ENCODE results near the gene NCOA3.
"Not testable (repeated sequence)": the region's sequence is repeated elsewhere in the genome, so short reads cannot be mapped to it uniquely, and the experiment has no call there.

Gene NCOA3

DNA sequence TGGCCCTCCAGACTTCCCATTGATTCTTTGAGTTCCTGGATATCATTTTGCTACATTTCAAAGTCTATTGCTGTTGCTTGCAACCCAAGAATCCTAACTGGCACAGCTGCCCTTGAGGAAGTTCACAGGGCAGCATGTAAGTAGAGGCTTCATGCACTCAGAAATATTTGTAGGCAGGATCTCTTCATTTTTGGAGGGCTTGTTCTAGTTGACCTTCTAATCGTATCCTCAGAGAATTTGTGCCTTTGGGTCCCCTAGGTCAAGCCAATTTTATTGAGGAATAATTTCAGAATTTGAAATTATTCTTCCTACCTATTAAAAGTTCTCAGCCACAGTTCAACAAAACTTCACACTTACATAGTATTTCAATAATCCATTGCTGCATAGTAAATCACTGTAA lies 5.6 kb upstream of the NCOA3 start:
- Histone ChIP-seq H3K27me3 (ENCODE audit: control insufficient read depth, insufficient read depth, low read length) (no peaks in the 10 kb centered on the region), H3K4me1 (ENCODE audit: control insufficient read depth, insufficient read depth, low read length) (peaks cover 34% of the 10 kb centered on the region), H3K4me3 (ENCODE audit: low read length) (no peak overlapping the region), H3K36me3 (ENCODE audit: control insufficient read depth, insufficient read depth, low read length) (no peaks in the 10 kb centered on the region), H3K9me3 (ENCODE audit: control insufficient read depth, low read length) (no peaks in the 10 kb centered on the region), H3K9ac (ENCODE audit: low read length) (no peak overlapping the region)

DNA sequence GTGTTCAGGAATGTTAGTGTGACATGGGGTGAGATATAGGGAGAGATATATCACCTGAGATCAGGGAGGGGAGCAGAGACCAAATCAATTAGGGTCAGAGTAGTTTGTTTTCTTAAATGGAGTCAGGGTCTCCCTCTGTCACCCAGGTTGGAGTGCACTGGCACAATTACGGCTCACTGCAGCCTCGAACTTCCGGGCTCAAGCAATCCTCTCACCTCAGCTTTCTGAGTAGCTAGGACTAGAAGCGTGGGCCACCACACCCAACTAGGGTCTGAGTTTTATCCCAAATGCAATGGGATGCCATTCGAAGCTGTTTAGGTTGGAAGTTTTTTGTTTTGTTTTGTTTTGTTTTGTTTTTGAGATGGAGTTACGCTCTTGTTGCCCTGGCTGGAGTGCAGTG lies 3.1 kb upstream of the NCOA3 start:
- H3K4me1 ChIP-seq (ENCODE audit: control insufficient read depth, insufficient read depth, low read length) = peaks cover 30% of the 10 kb centered on the region
- no peaks in the 10 kb centered on the region for H3K9me3 ChIP-seq (ENCODE audit: control insufficient read depth, low read length)
- H3K4me3 ChIP-seq (ENCODE audit: low read length) = no peak overlapping the region
- H3K27me3 ChIP-seq (ENCODE audit: control insufficient read depth, insufficient read depth, low read length) = no peaks in the 10 kb centered on the region
- no peaks in the 10 kb centered on the region for H3K36me3 ChIP-seq (ENCODE audit: control insufficient read depth, insufficient read depth, low read length)
- H3K9ac ChIP-seq (ENCODE audit: low read length) = no peak overlapping the region

DNA sequence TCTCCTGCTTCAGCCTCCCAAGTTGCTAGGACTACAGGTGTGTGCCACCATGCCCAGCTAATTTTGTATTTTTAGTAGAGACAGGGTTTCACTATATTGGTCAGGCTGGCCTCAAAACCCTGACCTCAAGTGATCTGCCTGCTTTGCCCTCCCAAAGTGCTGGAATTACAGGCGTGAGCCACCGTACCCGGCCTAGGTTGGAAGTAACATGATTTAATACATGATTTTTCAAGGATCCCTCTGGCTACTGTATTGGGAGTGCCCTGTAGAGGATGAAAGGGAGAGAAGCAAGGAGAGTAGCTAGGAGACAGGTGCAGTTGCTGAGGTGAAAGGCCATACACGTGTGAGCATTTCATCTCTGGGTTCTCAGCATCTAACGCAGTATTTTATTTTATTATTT lies 2.6 kb upstream of the NCOA3 start:
- H3K9ac ChIP-seq (ENCODE audit: low read length) = no peak overlapping the region
- H3K9me3 ChIP-seq (ENCODE audit: control insufficient read depth, low read length) = no peaks in the 10 kb centered on the region
- H3K4me3 ChIP-seq (ENCODE audit: low read length) = no peak overlapping the region
- H3K27me3 ChIP-seq (ENCODE audit: control insufficient read depth, insufficient read depth, low read length) = no peaks in the 10 kb centered on the region
- peaks cover 30% of the 10 kb centered on the region for H3K4me1 ChIP-seq (ENCODE audit: control insufficient read depth, insufficient read depth, low read length)
- no peaks in the 10 kb centered on the region for H3K36me3 ChIP-seq (ENCODE audit: control insufficient read depth, insufficient read depth, low read length)

DNA sequence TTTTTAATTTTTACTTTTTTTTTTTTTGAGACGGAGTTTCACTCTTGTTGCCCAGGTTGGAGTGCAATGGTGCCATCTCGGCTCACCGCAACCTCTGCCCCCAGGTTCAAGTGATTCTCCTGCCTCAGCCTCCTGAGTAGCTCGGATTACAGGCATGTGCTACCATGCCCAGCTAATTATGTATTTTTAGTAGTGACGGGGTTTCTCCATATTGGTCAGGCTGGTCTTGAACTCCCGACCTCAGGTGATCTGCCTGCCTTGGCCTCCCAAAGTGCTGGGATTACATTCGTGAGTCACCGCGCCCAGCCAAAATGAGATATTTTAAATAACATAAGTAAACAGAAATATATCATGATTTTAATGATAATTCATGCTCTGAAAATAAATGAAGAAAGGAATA lies 1.6 kb upstream of the NCOA3 start:
- H3K4me3 ChIP-seq (ENCODE audit: low read length); H3K36me3 ChIP-seq (ENCODE audit: control insufficient read depth, insufficient read depth, low read length); H3K9ac ChIP-seq (ENCODE audit: low read length); H3K27me3 ChIP-seq (ENCODE audit: control insufficient read depth, insufficient read depth, low read length); H3K9me3 ChIP-seq (ENCODE audit: control insufficient read depth, low read length): not testable (repeated sequence)
- peaks cover 26% of the 10 kb centered on the region for H3K4me1 ChIP-seq (ENCODE audit: control insufficient read depth, insufficient read depth, low read length)

DNA sequence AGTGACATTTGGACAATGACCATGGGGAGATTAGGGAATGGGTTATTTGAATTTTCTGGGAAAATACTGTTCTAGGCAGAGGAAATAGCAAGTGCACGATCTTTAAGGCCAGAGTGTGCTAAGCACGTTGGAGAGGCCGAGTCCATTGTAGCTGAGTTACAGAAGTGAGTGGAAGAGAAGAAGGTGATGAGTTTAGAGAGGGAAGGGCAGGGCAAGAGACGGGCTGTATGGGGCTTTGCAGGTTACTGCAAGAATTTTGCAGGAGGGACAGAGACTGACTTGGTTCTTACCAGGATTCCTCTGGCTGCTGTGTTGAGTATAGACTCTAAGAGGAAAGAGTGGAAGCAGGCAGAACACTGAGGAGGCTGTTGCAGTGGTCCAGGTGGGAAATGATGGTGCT lies 1.1 kb upstream of the NCOA3 start:
- Histone ChIP-seq H3K27me3 (ENCODE audit: control insufficient read depth, insufficient read depth, low read length) (no peaks in the 10 kb centered on the region), H3K9ac (ENCODE audit: low read length) (no peak overlapping the region), H3K9me3 (ENCODE audit: control insufficient read depth, low read length) (no peaks in the 10 kb centered on the region), H3K36me3 (ENCODE audit: control insufficient read depth, insufficient read depth, low read length) (no peaks in the 10 kb centered on the region), H3K4me3 (ENCODE audit: low read length) (no peak overlapping the region), H3K4me1 (ENCODE audit: control insufficient read depth, insufficient read depth, low read length) (peaks cover 26% of the 10 kb centered on the region)

DNA sequence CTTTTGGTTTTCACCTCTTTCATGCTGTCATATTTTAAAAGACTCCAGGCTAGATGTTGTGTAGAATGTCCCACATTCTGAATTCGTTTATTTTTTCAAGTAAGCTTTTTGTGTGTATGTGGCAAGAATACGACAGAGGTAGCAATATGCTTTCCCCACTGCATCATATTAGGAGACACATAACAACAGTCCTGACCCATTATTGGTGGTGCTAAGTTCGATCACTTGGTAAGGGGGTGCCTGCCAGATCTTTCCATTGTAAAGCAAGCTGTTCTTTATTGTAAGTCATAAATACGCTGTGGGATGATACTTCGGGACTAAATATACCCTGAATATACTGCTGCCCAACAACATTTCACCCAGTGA lies 588 bp upstream of the NCOA3 start:
- no peaks in the 10 kb centered on the region for H3K9me3 ChIP-seq (ENCODE audit: control insufficient read depth, low read length)
- H3K4me1 ChIP-seq (ENCODE audit: control insufficient read depth, insufficient read depth, low read length) = peaks cover 26% of the 10 kb centered on the region
- H3K27me3 ChIP-seq (ENCODE audit: control insufficient read depth, insufficient read depth, low read length) = no peaks in the 10 kb centered on the region
- H3K36me3 ChIP-seq (ENCODE audit: control insufficient read depth, insufficient read depth, low read length) = no peaks in the 10 kb centered on the region
- H3K9ac ChIP-seq (ENCODE audit: low read length) = peak overlapping the region; percentile 95
- H3K4me3 ChIP-seq (ENCODE audit: low read length) = peak overlapping the region; percentile 42

DNA sequence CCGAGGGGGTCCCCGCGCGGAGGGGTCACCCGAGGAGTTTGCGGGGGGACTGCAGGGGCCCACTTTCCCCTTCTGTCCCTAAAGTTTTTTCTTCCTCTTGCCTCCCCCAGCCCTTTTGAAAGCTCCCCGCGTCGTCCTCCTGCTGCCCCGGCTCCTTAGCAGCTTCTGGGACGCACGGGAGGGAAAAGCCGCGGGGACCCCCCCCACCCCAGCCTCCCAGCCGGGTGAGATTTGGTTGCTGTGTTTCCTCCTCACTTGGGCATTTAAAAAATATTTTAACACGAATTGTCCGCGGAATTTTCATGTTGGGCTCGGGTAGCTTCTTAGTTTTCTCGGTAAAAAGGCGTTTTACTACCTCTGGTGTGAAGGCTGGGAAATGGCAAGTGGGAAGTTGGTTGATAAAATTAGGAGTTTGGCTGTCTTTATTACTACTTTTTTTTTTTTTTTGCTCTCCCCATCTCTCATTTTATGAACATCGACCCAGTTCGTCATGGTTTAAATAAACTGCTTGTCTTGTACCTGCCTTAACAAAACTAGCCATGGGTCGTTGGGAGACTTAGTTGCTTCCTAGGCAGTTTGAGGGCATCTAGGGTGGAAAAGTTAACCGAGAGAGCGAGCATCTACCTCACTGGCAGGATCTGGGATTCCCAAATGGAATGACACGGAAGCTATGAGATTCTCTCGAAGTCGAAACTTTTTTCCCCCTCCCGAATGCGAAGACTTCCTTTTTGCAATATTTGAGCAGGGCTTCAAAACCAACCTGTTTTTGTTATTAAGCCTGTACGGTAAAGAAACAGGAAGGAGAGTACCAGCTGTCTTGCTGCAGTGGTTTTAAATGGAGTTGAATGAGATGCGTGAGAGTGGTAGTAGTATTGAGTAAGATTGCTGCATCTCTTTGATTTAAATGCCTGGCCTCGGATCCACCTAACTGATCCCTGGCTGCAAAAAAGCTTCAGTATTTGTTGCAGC lies 868 bp downstream of the NCOA3 start:
- Histone ChIP-seq H3K9ac (ENCODE audit: low read length) (peak overlapping the region; percentile 95), H3K4me1 (ENCODE audit: control insufficient read depth, insufficient read depth, low read length) (peaks cover 21% of the 10 kb centered on the region), H3K36me3 (ENCODE audit: control insufficient read depth, insufficient read depth, low read length) (no peaks in the 10 kb centered on the region), H3K9me3 (ENCODE audit: control insufficient read depth, low read length) (no peaks in the 10 kb centered on the region), H3K4me3 (ENCODE audit: low read length) (peak overlapping the region; percentile 26), H3K27me3 (ENCODE audit: control insufficient read depth, insufficient read depth, low read length) (no peaks in the 10 kb centered on the region)

DNA sequence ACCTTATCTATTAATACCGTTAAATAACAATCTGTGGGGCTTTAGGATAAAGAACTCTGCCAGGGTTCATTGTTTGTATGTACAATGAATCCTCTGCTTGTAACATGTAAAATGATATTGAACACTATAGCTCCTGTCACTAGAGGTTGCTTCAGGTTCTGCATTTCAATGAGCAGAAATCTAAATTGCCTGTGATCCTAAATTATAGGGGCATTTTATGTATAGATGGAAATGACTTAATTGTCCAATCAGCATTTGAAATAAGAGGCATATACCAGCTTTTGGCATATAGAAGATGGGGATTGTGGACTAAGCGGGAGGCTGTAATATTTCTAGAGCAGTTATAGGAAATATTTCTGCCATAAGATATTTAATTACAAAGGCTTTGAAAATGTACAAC lies 2.0 kb downstream of the NCOA3 start:
- Histone ChIP-seq H3K4me1 (ENCODE audit: control insufficient read depth, insufficient read depth, low read length) (peaks cover 11% of the 10 kb centered on the region), H3K36me3 (ENCODE audit: control insufficient read depth, insufficient read depth, low read length) (no peaks in the 10 kb centered on the region), H3K9ac (ENCODE audit: low read length) (no peak overlapping the region), H3K27me3 (ENCODE audit: control insufficient read depth, insufficient read depth, low read length) (no peaks in the 10 kb centered on the region), H3K9me3 (ENCODE audit: control insufficient read depth, low read length) (no peaks in the 10 kb centered on the region), H3K4me3 (ENCODE audit: low read length) (no peak overlapping the region)

DNA sequence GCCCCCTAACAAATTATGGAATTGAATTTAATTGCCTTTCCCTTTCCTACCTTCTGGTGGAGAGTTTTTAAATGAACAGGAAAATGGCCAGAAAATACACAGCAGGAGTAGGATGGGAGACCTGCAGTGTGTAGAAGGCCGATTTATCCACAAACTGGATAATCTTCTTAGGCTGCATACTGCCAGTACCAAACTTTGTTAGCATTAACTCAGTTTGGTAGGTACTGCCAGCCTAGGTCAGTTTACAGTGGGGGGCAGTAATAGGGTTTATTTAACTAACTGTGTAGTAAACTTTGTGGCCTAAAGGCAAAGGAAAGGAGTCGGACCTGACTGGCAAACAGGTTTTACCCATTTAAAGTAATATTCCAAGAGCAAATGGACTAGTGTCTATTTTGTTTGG lies 4.6 kb downstream of the NCOA3 start:
- H3K4me3 ChIP-seq (ENCODE audit: low read length) = no peak overlapping the region
- H3K4me1 ChIP-seq (ENCODE audit: control insufficient read depth, insufficient read depth, low read length) = peaks cover 6% of the 10 kb centered on the region
- H3K27me3 ChIP-seq (ENCODE audit: control insufficient read depth, insufficient read depth, low read length) = no peaks in the 10 kb centered on the region
- no peaks in the 10 kb centered on the region for H3K36me3 ChIP-seq (ENCODE audit: control insufficient read depth, insufficient read depth, low read length)
- H3K9ac ChIP-seq (ENCODE audit: low read length) = no peak overlapping the region
- H3K9me3 ChIP-seq (ENCODE audit: control insufficient read depth, low read length) = no peaks in the 10 kb centered on the region

DNA sequence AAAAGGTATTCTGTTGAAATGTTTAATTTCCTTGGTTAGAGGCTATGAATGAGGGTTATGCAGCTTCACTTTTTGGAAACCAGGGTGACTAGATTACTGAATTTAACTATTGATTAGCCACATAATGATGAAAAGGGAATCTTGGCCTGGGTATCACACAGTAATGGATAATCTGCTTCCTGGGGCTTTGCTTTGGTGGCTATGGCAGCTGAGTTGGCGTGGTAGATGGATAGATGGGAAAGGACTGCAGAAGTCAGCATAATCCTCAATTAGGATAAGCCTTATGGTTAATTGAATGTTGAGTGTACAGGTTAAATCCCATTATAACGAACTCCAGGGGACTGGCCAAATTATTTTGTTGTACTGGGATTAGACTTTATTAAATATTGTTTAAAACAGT lies 5.2 kb downstream of the NCOA3 start:
- peaks cover 5% of the 10 kb centered on the region for H3K4me1 ChIP-seq (ENCODE audit: control insufficient read depth, insufficient read depth, low read length)
- no peak overlapping the region for H3K4me3 ChIP-seq (ENCODE audit: low read length)
- H3K9me3 ChIP-seq (ENCODE audit: control insufficient read depth, low read length) = no peaks in the 10 kb centered on the region
- H3K36me3 ChIP-seq (ENCODE audit: control insufficient read depth, insufficient read depth, low read length) = no peaks in the 10 kb centered on the region
- no peaks in the 10 kb centered on the region for H3K27me3 ChIP-seq (ENCODE audit: control insufficient read depth, insufficient read depth, low read length)
- H3K9ac ChIP-seq (ENCODE audit: low read length) = no peak overlapping the region

DNA sequence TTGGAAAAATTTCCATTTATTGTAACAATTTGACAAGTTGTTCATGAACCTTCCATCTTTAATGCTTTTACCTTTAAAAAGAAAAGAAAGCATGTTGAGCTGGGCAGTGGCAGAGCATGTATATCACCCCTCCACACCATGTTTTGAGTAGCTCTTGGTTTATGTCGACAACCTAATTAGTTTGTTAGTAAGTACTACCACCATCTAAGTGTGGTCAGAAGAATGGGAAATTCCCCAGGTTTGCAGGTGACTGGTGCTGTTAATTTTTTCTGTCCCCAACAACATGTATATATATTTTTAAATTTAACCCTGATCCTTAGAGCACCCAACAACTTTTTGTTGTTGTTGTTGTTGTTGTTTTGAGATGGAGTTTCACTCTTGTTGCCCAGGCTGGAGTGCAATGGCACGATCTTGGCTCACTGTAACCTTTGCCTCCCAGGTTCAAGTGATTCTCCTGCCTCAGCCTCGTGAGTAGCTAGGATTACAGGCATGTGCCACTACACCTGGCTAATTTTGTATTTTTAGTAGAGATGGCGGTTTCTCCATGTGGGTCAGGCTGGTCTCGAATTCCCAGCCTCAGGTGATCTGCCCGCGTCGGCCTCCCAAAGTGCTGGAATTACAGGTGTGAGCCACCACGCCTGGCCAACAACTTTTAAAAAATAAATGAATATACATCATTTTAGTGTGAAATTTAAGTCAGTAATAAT lies 5.7 kb downstream of the NCOA3 start:
- not testable (repeated sequence) for H3K4me1 ChIP-seq (ENCODE audit: control insufficient read depth, insufficient read depth, low read length); H3K4me3 ChIP-seq (ENCODE audit: low read length); H3K36me3 ChIP-seq (ENCODE audit: control insufficient read depth, insufficient read depth, low read length)

DNA sequence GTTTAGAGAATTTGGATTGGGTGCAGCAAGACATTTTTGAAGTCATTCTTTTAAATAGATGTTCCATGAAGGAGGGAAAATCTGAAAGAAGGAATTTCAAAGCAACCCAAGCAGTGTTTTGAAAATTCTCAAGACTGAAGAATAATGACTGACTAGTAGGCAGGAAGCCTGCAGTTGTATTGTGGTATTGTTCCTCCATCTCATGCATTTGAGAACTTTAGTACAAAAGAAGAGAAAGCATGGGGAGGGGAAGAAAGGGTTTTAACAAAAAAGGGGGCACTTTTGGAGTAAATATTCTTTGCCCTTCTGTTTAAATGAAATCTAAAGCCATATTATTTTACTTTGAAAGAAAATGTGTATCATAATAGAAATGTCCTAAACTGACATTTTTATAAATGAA lies 6.6 kb downstream of the NCOA3 start:
- no peaks in the 10 kb centered on the region for H3K9me3 ChIP-seq (ENCODE audit: control insufficient read depth, low read length)
- H3K4me1 ChIP-seq (ENCODE audit: control insufficient read depth, insufficient read depth, low read length) = peaks cover 5% of the 10 kb centered on the region
- no peak overlapping the region for H3K9ac ChIP-seq (ENCODE audit: low read length)
- H3K27me3 ChIP-seq (ENCODE audit: control insufficient read depth, insufficient read depth, low read length) = no peaks in the 10 kb centered on the region
- no peaks in the 10 kb centered on the region for H3K36me3 ChIP-seq (ENCODE audit: control insufficient read depth, insufficient read depth, low read length)
- H3K4me3 ChIP-seq (ENCODE audit: low read length) = no peak overlapping the region

More for the DNA sequence above, 5.7 kb downstream of the NCOA3 start:
- not testable (repeated sequence) for H3K9me3 ChIP-seq (ENCODE audit: control insufficient read depth, low read length); H3K9ac ChIP-seq (ENCODE audit: low read length); H3K27me3 ChIP-seq (ENCODE audit: control insufficient read depth, insufficient read depth, low read length)
